GM23338 (cell line): ENCODE results near the gene PCDHGA6.

Source experiments
- CREB1 ChIP-seq: fragments of 250-450 bp; sonication (Bioruptor Pico); IDR thresholded peaks from 2 replicates; pipeline ENCODE4 v1.5.0; 2020; ENCODE audit warnings: low read depth, mild to moderate bottlenecking, moderate library complexity
- CTCF ChIP-seq, 2 experiments: fragments of 200-600 bp in 1 of 2; sonication (generic) in 1 of 2; conservative IDR thresholded peaks; 2 replicates each; pipeline versions ENCODE4 v1.5.1 to v1.6.1; 2016 to 2017; ENCODE audit warnings: antibody characterized with exemption in 2 of 2, low read depth in 2 of 2, mild to moderate bottlenecking in 2 of 2, moderate library complexity in 1 of 2
- EZH2 ChIP-seq: fragments of 200-600 bp; sonication (generic); IDR thresholded peaks from one replicate; pipeline ENCODE4 v1.8.0; 2017; ENCODE audit warnings: antibody characterized with exemption, mild to moderate bottlenecking, low read depth; ENCODE audit not compliant: unreplicated experiment
- EZH2phosphoT487 ChIP-seq: fragments of 200-600 bp; sonication (generic); IDR thresholded peaks from one replicate; pipeline ENCODE4 v1.8.1; 2018; ENCODE audit warnings: antibody characterized with exemption; ENCODE audit not compliant: unreplicated experiment
- JUNB ChIP-seq: IDR thresholded peaks from one replicate; pipeline ENCODE4 v1.6.1; 2016; ENCODE audit warnings: antibody characterized with exemption; ENCODE audit not compliant: unreplicated experiment
- NANOG ChIP-seq: IDR thresholded peaks from 2 replicates; pipeline ENCODE4 v1.6.1; 2016; ENCODE audit warnings: antibody characterized with exemption, borderline replicate concordance
- POLR2AphosphoS5 ChIP-seq: IDR thresholded peaks from 2 replicates; pipeline ENCODE4 v1.6.1; 2016; ENCODE audit warnings: antibody characterized with exemption, low read depth
- REST ChIP-seq: IDR thresholded peaks from one replicate; pipeline ENCODE4 v1.6.1; 2018; ENCODE audit warnings: antibody characterized with exemption; ENCODE audit not compliant: unreplicated experiment
- STAT1 ChIP-seq: IDR thresholded peaks from one replicate; pipeline ENCODE4 v1.6.1; 2016; ENCODE audit warnings: antibody characterized with exemption; ENCODE audit not compliant: unreplicated experiment

- TF ChIP-seq CTCF (conservative IDR thresholded peaks at IDR 0.05; ENCODE audit: low read depth in 2 of 2) (no peak), EZH2 (no peak), POLR2AphosphoS5 (no peak), REST (no peak), STAT1 (no peak), EZH2phosphoT487 (no peak), NANOG (no peak), JUNB (no peak), CREB1 (CRISPR knock-in tag) (no peak)
These were observed 37.9 kb downstream of the PCDHGA6 start for GRCh38 chr5:141411575-141411974.
